VCaP (cell line): ENCODE data around the gene CRLF1.

ENCODE experiments used
- H3K27ac ChIP-seq: fragments of 450-650 bp; 2 replicates; pipeline ENCODE4 v1.5.1; 2017
- CTCF ChIP-seq: fragments of 450-650 bp; conservative IDR thresholded peaks from 2 replicates; pipeline ENCODE4 v1.5.1; 2017; ENCODE audit warnings: mild to moderate bottlenecking, moderate library complexity

CRLF1 gene

DNA sequence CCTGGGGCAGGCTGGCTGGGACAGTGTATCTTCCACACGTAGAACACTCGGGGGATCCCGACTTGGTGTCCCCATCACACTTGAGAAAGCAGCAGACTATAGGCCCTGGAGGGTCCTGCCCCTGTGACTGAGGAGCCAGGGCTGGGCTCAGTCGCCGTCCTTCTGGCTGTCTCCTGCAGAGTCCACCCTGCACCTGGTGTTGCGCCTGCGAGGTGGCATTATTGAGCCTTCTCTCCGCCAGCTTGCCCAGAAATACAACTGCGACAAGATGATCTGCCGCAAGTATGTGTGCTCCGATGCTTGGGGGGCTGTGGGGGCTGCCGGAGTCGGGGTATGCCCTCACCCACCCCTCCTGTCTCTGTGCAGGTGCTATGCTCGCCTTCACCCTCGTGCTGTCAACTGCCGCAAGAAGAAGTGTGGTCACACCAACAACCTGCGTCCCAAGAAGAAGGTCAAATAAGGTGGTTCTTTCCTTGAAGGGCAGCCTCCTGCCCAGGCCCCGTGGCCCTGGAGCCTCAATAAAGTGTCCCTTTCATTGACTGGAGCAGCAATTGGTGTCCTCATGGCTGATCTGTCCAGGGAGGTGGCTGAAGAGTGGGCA is 31.8 kb downstream of the CRLF1 start:
- no peak overlapping the region for H3K27ac ChIP-seq
- TF ChIP-seq CTCF: no peak

DNA sequence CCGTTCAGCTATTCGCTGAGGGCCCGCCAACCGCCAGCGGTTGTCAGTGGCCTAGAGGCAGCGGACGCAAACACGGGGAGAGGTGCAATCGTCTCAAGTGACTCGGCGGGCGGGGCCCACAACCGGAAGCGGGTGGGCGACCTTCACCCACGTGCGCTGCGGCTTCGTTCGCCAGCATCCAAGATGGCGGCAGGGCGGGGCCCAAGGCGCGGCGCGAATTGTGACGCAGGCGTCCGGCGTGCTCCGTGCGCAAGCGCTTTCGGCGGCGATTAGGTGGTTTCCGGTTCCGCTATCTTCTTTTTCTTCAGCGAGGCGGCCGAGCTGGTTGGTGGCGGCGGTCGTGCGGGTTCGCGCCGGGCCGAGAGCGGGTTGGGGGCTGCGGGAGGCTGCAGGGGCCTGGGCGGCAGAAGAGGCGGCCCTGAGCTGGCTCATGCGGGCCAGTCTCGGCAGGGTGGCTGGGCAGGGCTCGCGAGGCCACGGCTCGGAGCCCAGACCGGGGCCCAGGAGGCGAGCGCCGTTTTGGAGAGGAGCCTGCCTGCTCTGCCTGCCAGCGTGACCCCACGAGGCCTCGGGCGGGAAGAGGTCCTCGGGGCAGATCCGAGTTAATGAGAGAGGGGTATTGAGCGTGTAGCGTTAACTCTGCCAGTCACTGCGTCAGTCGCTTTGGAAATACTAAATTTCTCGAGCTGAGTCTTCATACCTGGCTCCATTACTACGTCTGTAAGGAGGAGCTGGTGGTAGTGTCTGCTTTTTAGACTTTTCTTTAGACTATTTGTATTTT is 34.8 kb downstream of the CRLF1 start, which contains the start of gene UBA52:
TSS of gene UBA52 (plus strand) at position 294 of the 781 bp plus-strand sequence. CDS start 1,444 bp downstream, outside the sequence.
- no peak for TF ChIP-seq CTCF
- H3K27ac ChIP-seq: peak within 1 kb of the TSS; percentile 93

GRCh38 chr19:18568367-18568766 is 38.2 kb downstream of the CRLF1 start:
- TF ChIP-seq CTCF: no peak
- H3K27ac ChIP-seq: no peak overlapping the region

- TF ChIP-seq CTCF: no peak
These were observed 39.6 kb downstream of the CRLF1 start for GRCh38 chr19:18566953-18567352.

GRCh38 chr19:18562086-18562485 is 44.5 kb downstream of the CRLF1 start:
- no peak for TF ChIP-seq CTCF
- peak overlapping the region; percentile 59 for H3K27ac ChIP-seq

More at GRCh38 chr19:18566953-18567352, 39.6 kb downstream of the CRLF1 start:
- H3K27ac ChIP-seq: no peak overlapping the region

- no peak overlapping the region; the same call in 1 of the 2 replicates for H3K27ac ChIP-seq
- TF ChIP-seq CTCF: no peak
These were observed 46.9 kb downstream of the CRLF1 start for GRCh38 chr19:18559685-18560084.

DNA sequence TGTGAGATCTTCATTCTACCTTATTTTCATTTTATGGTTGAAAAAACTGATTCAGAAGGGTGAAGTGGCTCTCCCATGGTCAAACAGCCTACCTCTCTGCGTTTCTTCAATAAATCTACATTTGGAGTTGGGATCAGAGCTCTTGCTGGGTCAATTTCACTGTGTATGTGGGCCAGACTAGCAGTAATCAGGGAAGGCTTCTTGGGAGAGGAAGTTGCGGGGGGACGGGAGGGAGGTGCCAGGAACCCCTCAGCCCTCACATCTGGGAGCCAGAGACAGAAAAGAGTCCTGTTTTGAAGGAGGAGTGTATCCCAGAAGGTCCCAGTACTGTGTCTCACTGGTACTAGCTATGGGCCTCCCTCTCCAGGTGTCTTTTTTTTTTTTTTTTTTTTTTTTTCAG is 48.0 kb downstream of the CRLF1 start:
- no peak for TF ChIP-seq CTCF
- peak overlapping the region; percentile 83 for H3K27ac ChIP-seq
